H1 (cell line): ENCODE data around the gene PES1. TPM values are rescaled to one million over a fixed set of nuclear protein-coding genes. Genes with fewer than 3 reads are reported as not detected.

Source experiments
- CTCF ChIA-PET: fragments of 300-600 bp; sonication (Branson Sonifier 250); formaldehyde crosslinking; loops from one replicate; lab custom pipeline; 2021; ENCODE audit not compliant: partially characterized antibody; lab: Charles Lee
- POLR2A ChIA-PET: fragments of 300-600 bp; sonication (Branson Sonifier 250); formaldehyde crosslinking; loops from one replicate; lab custom pipeline; 2021; ENCODE audit warnings: inconsistent platforms; ENCODE audit not compliant: partially characterized antibody; lab: Charles Lee
- DNase-seq, 2 experiments: peaks; one replicate each; pipeline versions ENCODE4 v3.0.0 to v3.0.0-alpha.2; 2010 to 2022; ENCODE audit warnings: low spot score in 2 of 2, low read depth in 1 of 2, mixed read lengths in 1 of 2
- FAIRE-seq: peaks from 2 replicates; lab custom pipeline; 2011; peaks lifted over from hg19 to GRCh38; lab: Jason Lieb, UNC
- H2AFZ ChIP-seq: 2 replicates; pipeline ENCODE4 v1.8.1; 2012; ENCODE audit warnings: low read length, inconsistent platforms
- H2AK5ac ChIP-seq: 2 replicates; pipeline ENCODE4 v1.6.1; 2013; ENCODE audit warnings: low read depth, low read length
- H2BK120ac ChIP-seq: replicated peaks from 2 replicates; pipeline ENCODE3; 2013; ENCODE audit warnings: low read depth, low read length, inconsistent platforms
- H2BK12ac ChIP-seq: 2 replicates; pipeline ENCODE4 v1.6.1; 2013; ENCODE audit warnings: low read depth, low read length
- H2BK15ac ChIP-seq: 2 replicates; pipeline ENCODE4 v1.6.1; 2013; ENCODE audit warnings: low read length
- H2BK20ac ChIP-seq: 2 replicates; pipeline ENCODE4 v1.6.1; 2013; ENCODE audit warnings: low read length
- H2BK5ac ChIP-seq: 2 replicates; pipeline ENCODE4 v1.6.1; 2013; ENCODE audit warnings: low read depth, low read length
- H3K14ac ChIP-seq: 2 replicates; pipeline ENCODE4 v1.6.1; 2013; ENCODE audit warnings: inconsistent platforms; ENCODE audit not compliant: insufficient read length
- H3K18ac ChIP-seq: 2 replicates; pipeline ENCODE4 v1.6.1; 2013; ENCODE audit warnings: low read length; ENCODE audit errors: extremely low read depth
- H3K23ac ChIP-seq: 2 replicates; pipeline ENCODE4 v1.6.1; 2013; ENCODE audit warnings: inconsistent platforms; ENCODE audit not compliant: insufficient read length
- H3K23me2 ChIP-seq: 2 replicates; pipeline ENCODE4 v1.6.1; 2013; ENCODE audit warnings: low read depth, low read length
- H3K27ac ChIP-seq: 2 replicates; pipeline ENCODE4 v1.6.1; 2011; ENCODE audit warnings: low read depth, low read length, inconsistent platforms
- H3K27me3 ChIP-seq, 4 experiments: replicated peaks in 1 of 4; 1 replicate in 1 of 4; 2 replicates in 3 of 4; pipeline versions ENCODE4 v1.6.1 to v1.8.1; 2011 to 2013; ENCODE audit warnings: low read length in 3 of 4, mild to moderate bottlenecking in 3 of 4, inconsistent platforms in 2 of 4, mixed read lengths in 2 of 4, moderate library complexity in 1 of 4; ENCODE audit not compliant: control insufficient read depth in 3 of 4, insufficient read depth in 3 of 4; ENCODE audit errors: extremely low read depth in 1 of 4
- H3K36me3 ChIP-seq, 4 experiments: 2 replicates each; pipeline versions ENCODE4 v1.6.1 to v1.8.1; 2011 to 2013; ENCODE audit warnings: mild to moderate bottlenecking in 4 of 4, low read length in 3 of 4, moderate library complexity in 2 of 4, control low read depth in 1 of 4, inconsistent platforms in 1 of 4; ENCODE audit not compliant: insufficient read depth in 4 of 4, control insufficient read depth in 2 of 4
- H3K4ac ChIP-seq: replicated peaks from 2 replicates; pipeline ENCODE3; 2013; ENCODE audit warnings: low read length, low read depth, mixed read lengths, inconsistent platforms; ENCODE audit not compliant: insufficient read length
- H3K4me1 ChIP-seq, 4 experiments: replicated peaks in 1 of 4; 1 replicate in 1 of 4; 2 replicates in 3 of 4; pipeline versions ENCODE4 v1.6.1 to v1.8.1; 2011 to 2013; ENCODE audit warnings: low read length in 3 of 4, inconsistent platforms in 2 of 4, mixed read lengths in 1 of 4; ENCODE audit not compliant: insufficient read depth in 4 of 4, control insufficient read depth in 3 of 4
- H3K4me2 ChIP-seq, 2 experiments: 2 replicates each; pipeline versions ENCODE4 v1.6.1 to v1.8.1; 2011 to 2013; ENCODE audit warnings: low read depth in 2 of 2, low read length in 2 of 2, control low read depth in 1 of 2, inconsistent platforms in 1 of 2, mild to moderate bottlenecking in 1 of 2; ENCODE audit not compliant: insufficient read depth in 1 of 2
- H3K4me3 ChIP-seq, 4 experiments: fragments of 200-600, 300-600 bp in 1 of 4; sonication (generic), shearing (Covaris generic), sonication (Bioruptor Twin) in 1 of 4; 2 replicates each; pipeline versions ENCODE4 v1.5.1 to v1.8.1; 2011 to 2016; ENCODE audit warnings: low read length in 4 of 4, low read depth in 3 of 4, control low read depth in 2 of 4, inconsistent platforms in 2 of 4, mild to moderate bottlenecking in 2 of 4, mixed read lengths in 1 of 4, moderate library complexity in 1 of 4; ENCODE audit not compliant: insufficient read depth in 2 of 4; ENCODE audit errors: extremely low read depth in 1 of 4
- H3K56ac ChIP-seq: replicated peaks from 2 replicates; pipeline ENCODE3; 2013; ENCODE audit warnings: low read depth, mild to moderate bottlenecking, mixed read lengths, low read length, inconsistent platforms; ENCODE audit not compliant: insufficient read length
- H3K79me1 ChIP-seq: 2 replicates; pipeline ENCODE4 v1.6.1; 2013; ENCODE audit warnings: low read depth, low read length, control low read depth
- H3K79me2 ChIP-seq, 2 experiments: 2 replicates each; pipeline versions ENCODE4 v1.6.1 to v1.8.1; 2012 to 2013; ENCODE audit warnings: low read length in 2 of 2, mild to moderate bottlenecking in 2 of 2, inconsistent platforms in 1 of 2; ENCODE audit not compliant: insufficient read depth in 2 of 2, control insufficient read depth in 1 of 2
- H3K9ac ChIP-seq, 4 experiments: replicated peaks in 1 of 4; 1 replicate in 1 of 4; 2 replicates in 3 of 4; pipeline versions ENCODE4 v1.6.1 to v1.8.1; 2011 to 2013; ENCODE audit warnings: low read depth in 3 of 4, low read length in 3 of 4, control low read depth in 2 of 4, mild to moderate bottlenecking in 2 of 4, moderate library complexity in 2 of 4, inconsistent platforms in 1 of 4; ENCODE audit errors: extremely low read depth in 1 of 4
- H3K9me3 ChIP-seq, 2 experiments: 2 replicates each; pipeline versions ENCODE4 v1.6.1 to v1.8.1; 2012 to 2013; ENCODE audit warnings: mild to moderate bottlenecking in 2 of 2, moderate library complexity in 2 of 2, control low read depth in 1 of 2, inconsistent platforms in 1 of 2, low read depth in 1 of 2, low read length in 1 of 2, mixed read lengths in 1 of 2; ENCODE audit not compliant: insufficient read depth in 2 of 2
- H4K20me1 ChIP-seq, 2 experiments: replicated peaks in 1 of 2; 2 replicates each; pipeline versions ENCODE3 to v1.8.1; 2011 to 2013; ENCODE audit warnings: inconsistent platforms in 2 of 2, low read length in 2 of 2, mild to moderate bottlenecking in 1 of 2; ENCODE audit not compliant: insufficient read depth in 2 of 2, control insufficient read depth in 1 of 2
- H4K5ac ChIP-seq: 2 replicates; pipeline ENCODE4 v1.6.1; 2013; ENCODE audit warnings: low read length, low read depth, mixed read lengths, inconsistent platforms; ENCODE audit not compliant: insufficient read length
- H4K8ac ChIP-seq: 2 replicates; pipeline ENCODE4 v1.8.0; 2013; ENCODE audit warnings: mild to moderate bottlenecking, moderate library complexity, low read length, inconsistent platforms; ENCODE audit not compliant: insufficient read depth; ENCODE audit errors: extremely low read depth
- H4K91ac ChIP-seq: replicated peaks from 2 replicates; pipeline ENCODE3; 2013; ENCODE audit warnings: low read length, mixed read lengths, inconsistent platforms; ENCODE audit not compliant: insufficient read length
- ASH2L ChIP-seq: fragments of 200-600, 300-600 bp; sonication (generic); IDR thresholded peaks from one replicate; pipeline ENCODE4 v1.7.1; 2017; ENCODE audit warnings: low read length
- BRCA1 ChIP-seq: IDR thresholded peaks from 2 replicates; pipeline ENCODE4 v1.6.1; 2012; ENCODE audit warnings: low read depth, low read length, improper control_type of control experiment
- EGR1 ChIP-seq: IDR thresholded peaks from 2 replicates; pipeline ENCODE4 v1.6.1; 2011; ENCODE audit warnings: low read depth, low read length, borderline replicate concordance
- EP300 ChIP-seq, 2 experiments: IDR thresholded peaks; 1 replicate in 1 of 2; 2 replicates in 1 of 2; pipeline ENCODE4 v1.6.1; 2011 to 2012; ENCODE audit warnings: low read depth in 2 of 2, low read length in 2 of 2, mild to moderate bottlenecking in 2 of 2, borderline replicate concordance in 1 of 2, inconsistent platforms in 1 of 2, moderate library complexity in 1 of 2
- JUND ChIP-seq: IDR thresholded peaks from 2 replicates; pipeline ENCODE4 v1.6.1; 2011; ENCODE audit warnings: mild to moderate bottlenecking, improper control_type of control experiment, low read length
- KDM5A ChIP-seq: fragments of 200-600 bp; IDR thresholded peaks from 2 replicates; pipeline ENCODE4 v1.7.1; 2012; ENCODE audit warnings: mild to moderate bottlenecking, low read length, inconsistent platforms, mixed read lengths
- MAFK ChIP-seq: IDR thresholded peaks from 2 replicates; pipeline ENCODE4 v1.6.1; 2012; ENCODE audit warnings: low read depth, mild to moderate bottlenecking, improper control_type of control experiment, low read length
- NANOG ChIP-seq: IDR thresholded peaks from 2 replicates; pipeline ENCODE4 v1.6.1; 2011; ENCODE audit warnings: low read length, low read depth, mild to moderate bottlenecking, inconsistent platforms; ENCODE audit not compliant: insufficient read depth, poor library complexity, severe bottlenecking
- RFX5 ChIP-seq: IDR thresholded peaks from 2 replicates; pipeline ENCODE4 v1.6.1; 2011; ENCODE audit warnings: low read depth, low read length, improper control_type of control experiment, borderline replicate concordance
- SAP30 ChIP-seq: fragments of 300-600 bp; sonication (generic); IDR thresholded peaks from 2 replicates; pipeline ENCODE4 v1.7.1; 2012; ENCODE audit warnings: low read length, moderate library complexity, mild to moderate bottlenecking, inconsistent platforms; ENCODE audit not compliant: insufficient read depth, insufficient replicate concordance
- SIX5 ChIP-seq: IDR thresholded peaks from 2 replicates; pipeline ENCODE4 v1.6.1; 2011; ENCODE audit warnings: mild to moderate bottlenecking, low read depth, low read length
- TAF1 ChIP-seq: IDR thresholded peaks from 2 replicates; pipeline ENCODE4 v1.6.1; 2011; ENCODE audit warnings: mild to moderate bottlenecking, low read depth, low read length
- WGBS, 2 experiments: shearing (Covaris generic) in 1 of 2; methylation state at CpG; one replicate each; pipeline versions ENCODE4 v1.1.6 to v1.1.7; 2013 to 2015; ENCODE audit warnings: low lambda C conversion rate in 2 of 2, mixed read lengths in 2 of 2, inconsistent platforms in 1 of 2, low coverage in 1 of 2, missing lambda C conversion rate in 1 of 2; ENCODE audit not compliant: insufficient replicate concordance in 2 of 2, insufficient coverage in 1 of 2, insufficient read length in 1 of 2; ENCODE audit errors: extremely low coverage in 1 of 2, missing lambda C conversion rate in 1 of 2; 5-methylcytosine and 5-hydroxymethylcytosine counted together
- polyA plus RNA-seq, 7 experiments: library from polyadenylated mRNA; depleted of rRNA in 3 of 7; stranded (reverse) in 5 of 7; unstranded in 2 of 7; fragments of >200 nt in 5 of 7; fragments of 200-250 nt in 2 of 7; gene quantifications; 1 replicate in 5 of 7; 2 replicates in 1 of 7; 4 replicates in 1 of 7; pipeline versions ENCODE4 v1.2.1 to v1.2.3, GENCODE V29; 2011 to 2013; ENCODE audit warnings: missing spikeins in 2 of 7, mixed read lengths in 2 of 7
- total RNA-seq: library from RNA; stranded (reverse); fragmentation: NEBNext Ultra II Directional; extraction: Animal tissue kit (Norgen Biotek cat#: 25700); gene quantifications from 2 replicates; pipeline ENCODE4 v1.2.1, GENCODE V29; 2021
- TF ChIP-seq, protein P1 (sequence below): IDR thresholded peaks from 2 replicates; pipeline ENCODE4 v1.6.1; 2012; ENCODE audit warnings: inconsistent platforms

Gene PES1
- total and polyA plus RNA-seq, 2 of the 8 experiments (the other 6 are each of a cell fraction or from before 2014, with no cell fraction given): 121 to 191 TPM

DNA sequence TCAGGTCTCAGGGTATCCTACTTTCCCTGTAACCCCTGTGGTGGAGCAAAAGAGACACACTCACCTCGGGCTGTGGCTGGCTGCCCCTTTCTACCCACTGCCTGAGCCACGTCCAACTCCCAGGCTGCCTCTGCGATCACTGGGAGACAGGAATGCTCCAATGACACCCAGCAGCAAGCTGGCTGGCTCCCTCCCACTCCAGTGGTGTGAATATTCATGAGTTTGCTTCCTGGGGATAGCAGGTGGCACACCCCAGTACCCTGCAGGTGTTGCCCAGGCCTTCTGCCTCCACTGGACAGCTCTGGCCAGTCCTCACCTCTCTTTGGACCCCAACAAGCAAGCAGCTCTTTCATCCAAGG, 27.0 kb downstream of the PES1 start:
- 0 out of 2 replicates have a peak overlapping the region, but pooled peaks have one; percentile 13 for H2BK20ac ChIP-seq
- no peak overlapping the region for H3K4me2 ChIP-seq
- TF ChIP-seq, protein P1, sequence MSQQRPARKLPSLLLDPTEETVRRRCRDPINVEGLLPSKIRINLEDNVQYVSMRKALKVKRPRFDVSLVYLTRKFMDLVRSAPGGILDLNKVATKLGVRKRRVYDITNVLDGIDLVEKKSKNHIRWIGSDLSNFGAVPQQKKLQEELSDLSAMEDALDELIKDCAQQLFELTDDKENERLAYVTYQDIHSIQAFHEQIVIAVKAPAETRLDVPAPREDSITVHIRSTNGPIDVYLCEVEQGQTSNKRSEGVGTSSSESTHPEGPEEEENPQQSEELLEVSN: no peak
- TF ChIP-seq MAFK (no peak), EP300 (IDR thresholded peaks at IDR 0.05; ENCODE audit: borderline replicate concordance in 1 of 2, low read depth in 2 of 2, low read length in 2 of 2) (no peak), BRCA1 (no peak), RFX5 (no peak), SIX5 (no peak), EGR1 (no peak), JUND (no peak), TAF1 (no peak), KDM5A (no peak), SAP30 (no peak), ASH2L (no peak), NANOG (no peak)

More for the DNA sequence above, 27.0 kb downstream of the PES1 start:
- H3K23ac ChIP-seq: no peak overlapping the region
- H3K14ac ChIP-seq: no peak overlapping the region
- no peaks in the 10 kb centered on the region; the same call in 1 of the 2 replicates for H3K23me2 ChIP-seq
- 0 out of 2 replicates have a peak overlapping the region, but pooled peaks have one; percentile 40 for H2BK15ac ChIP-seq
- no peak overlapping the region for H3K18ac ChIP-seq
- no peaks in the 10 kb centered on the region for H3K79me2 ChIP-seq
- H4K91ac ChIP-seq: peak overlapping the region; percentile 87
- no peaks in the 10 kb centered on the region for H3K9me3 ChIP-seq
- H2AK5ac ChIP-seq: 0 out of 2 replicates have a peak overlapping the region, but pooled peaks have one; percentile 82
- no peaks in the 10 kb centered on the region for H3K79me1 ChIP-seq
- no peak overlapping the region for H4K8ac ChIP-seq
- no peaks in the 10 kb centered on the region for H3K27me3 ChIP-seq
- H3K56ac ChIP-seq: no peak overlapping the region
- POLR2A ChIA-PET: interaction anchor here (0.8 to 2.2 kb wide), 5 partner anchors 12 to 238 kb away, joined by 3 to 10 read pairs (median 4); partner anchors contain the start of gene TCN2
- 55% methylated on average over 3 of the region's 3 CpGs; no CpG with 5 or more reads in 1 of the 2 experiments for WGBS, 2 experiments
- peak overlapping the region; percentile 50; the same call in 1 of the 2 replicates for H2BK12ac ChIP-seq
- H3K36me3 ChIP-seq: no peaks in the 10 kb centered on the region
- H3K9ac ChIP-seq: no peak overlapping the region
- DNase-seq: no peak
- no peak overlapping the region for H4K5ac ChIP-seq
- no peak overlapping the region for H3K4me3 ChIP-seq
- H3K27ac ChIP-seq: no peak overlapping the region; the same call in 1 of the 2 replicates
- no peak overlapping the region for H2AFZ ChIP-seq
- no peak overlapping the region for H2BK120ac ChIP-seq
- H4K20me1 ChIP-seq: peaks cover 0 to 2% of the 10 kb centered on the region in 2 experiments
- FAIRE-seq: no peak
- H3K4me1 ChIP-seq: peaks cover 0 to 22% (median 11%) of the 10 kb centered on the region in 4 experiments; a peak in 6 of 7 replicates
- peak overlapping the region; percentile 52; the same call in 1 of the 2 replicates for H2BK5ac ChIP-seq
- peak overlapping the region; percentile 66 for H3K4ac ChIP-seq
- CTCF ChIA-PET: interaction anchor here (1.2 to 1.7 kb wide), 6 partner anchors 8 to 326 kb away, joined by 3 to 13 read pairs (median 5); no protein-coding TSS in a partner anchor
